ENCODE measurements around the gene ZNF628. TPM values are rescaled to one million over a fixed set of nuclear protein-coding genes. Genes with fewer than 3 reads are reported as not detected.

The ZNF628 gene
- total and polyA plus RNA-seq, 12 donors, result 2.5 to 7.8 (median 4.8) TPM

DNA sequence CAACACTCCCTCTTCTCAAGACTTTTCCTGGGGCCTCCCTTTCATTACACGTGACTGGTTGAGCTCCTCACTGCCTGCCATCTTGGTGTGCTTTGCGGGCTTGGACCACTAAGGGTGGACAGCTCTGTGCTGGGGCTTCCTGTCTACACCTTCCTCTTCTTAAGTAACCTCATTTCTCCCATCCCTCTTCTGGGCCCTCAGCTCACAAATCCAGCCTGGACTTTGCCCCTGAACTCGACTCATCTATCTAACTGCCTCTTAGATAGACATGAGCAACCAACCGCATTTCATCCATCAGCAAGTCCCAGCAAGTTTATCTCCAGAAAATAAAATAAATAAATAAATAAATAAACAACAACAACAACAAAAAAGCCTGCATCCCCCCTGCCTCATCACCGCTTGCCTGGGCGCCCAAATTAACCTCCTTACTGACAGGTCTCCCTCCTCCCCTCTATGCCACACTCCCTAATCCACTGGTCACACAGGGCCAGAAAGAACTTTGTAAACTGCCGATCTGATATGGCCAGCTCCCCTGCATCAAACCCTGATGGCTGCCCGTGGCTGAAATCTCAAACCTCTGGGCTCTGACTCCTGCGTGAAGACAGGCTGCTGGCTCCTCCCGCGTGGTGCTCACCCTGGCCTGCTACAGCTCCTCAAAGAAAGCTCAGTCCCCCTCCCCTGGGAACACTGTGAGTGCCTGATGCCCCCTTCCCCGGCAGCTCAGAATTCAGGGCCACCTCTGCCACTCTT, 22.7 kb upstream of the ZNF628 start:
- no peak for ATAC-seq
- TF ChIP-seq, protein P1, sequence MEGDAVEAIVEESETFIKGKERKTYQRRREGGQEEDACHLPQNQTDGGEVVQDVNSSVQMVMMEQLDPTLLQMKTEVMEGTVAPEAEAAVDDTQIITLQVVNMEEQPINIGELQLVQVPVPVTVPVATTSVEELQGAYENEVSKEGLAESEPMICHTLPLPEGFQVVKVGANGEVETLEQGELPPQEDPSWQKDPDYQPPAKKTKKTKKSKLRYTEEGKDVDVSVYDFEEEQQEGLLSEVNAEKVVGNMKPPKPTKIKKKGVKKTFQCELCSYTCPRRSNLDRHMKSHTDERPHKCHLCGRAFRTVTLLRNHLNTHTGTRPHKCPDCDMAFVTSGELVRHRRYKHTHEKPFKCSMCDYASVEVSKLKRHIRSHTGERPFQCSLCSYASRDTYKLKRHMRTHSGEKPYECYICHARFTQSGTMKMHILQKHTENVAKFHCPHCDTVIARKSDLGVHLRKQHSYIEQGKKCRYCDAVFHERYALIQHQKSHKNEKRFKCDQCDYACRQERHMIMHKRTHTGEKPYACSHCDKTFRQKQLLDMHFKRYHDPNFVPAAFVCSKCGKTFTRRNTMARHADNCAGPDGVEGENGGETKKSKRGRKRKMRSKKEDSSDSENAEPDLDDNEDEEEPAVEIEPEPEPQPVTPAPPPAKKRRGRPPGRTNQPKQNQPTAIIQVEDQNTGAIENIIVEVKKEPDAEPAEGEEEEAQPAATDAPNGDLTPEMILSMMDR (IDR thresholded peaks at IDR 0.05), result no peak
- intact Hi-C loops (cut with DNase I), result loop anchor here in 1 of 10 donors (10.0 kb wide), 1 partner anchor 319 kb away; no protein-coding TSS in a partner anchor
- Histone ChIP-seq H3K9me3 (no peaks in the 10 kb centered on the region), H3K4me1 (peaks cover 4 to 14% (median 11%) of the 10 kb centered on the region in 9 donors), H3K27ac (no peak overlapping the region), H3K27me3 (peaks cover 17 to 37% (median 30%) of the 10 kb centered on the region in 7 donors), H3K4me3 (no peak overlapping the region), H3K36me3 (peaks cover 0 to 19% (median 0%) of the 10 kb centered on the region in 9 donors)
- 92 to 93% methylated on average over 12 of the region's 12 CpGs for WGBS, 2 donors
- DNase-seq, result no peak

DNA sequence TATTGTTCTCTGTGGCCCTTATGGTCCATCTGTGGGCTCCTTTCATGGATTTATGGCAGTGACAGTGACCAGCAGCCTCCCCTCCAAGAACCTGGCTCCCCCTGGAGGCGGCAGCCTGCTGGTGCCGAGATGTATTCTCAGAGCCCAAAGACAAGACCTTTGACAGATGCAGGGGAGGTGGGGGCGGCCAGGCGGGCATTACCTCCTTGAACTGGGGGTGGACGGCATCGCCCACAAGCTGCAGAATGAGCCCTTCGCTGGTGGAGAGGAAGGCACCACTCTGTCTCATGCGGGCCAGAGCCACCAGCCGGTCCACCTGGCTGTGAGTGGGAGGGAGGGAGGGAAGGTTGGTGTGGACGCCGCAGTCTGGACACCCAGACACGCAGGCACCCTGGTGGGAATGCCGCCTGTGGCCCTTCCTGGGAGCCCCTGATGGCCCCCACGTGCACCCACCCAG, 21.6 kb upstream of the ZNF628 start:
- H3K27ac ChIP-seq, result no peak overlapping the region
- peaks cover 0 to 19% (median 0%) of the 10 kb centered on the region in 9 donors for H3K36me3 ChIP-seq
- TF ChIP-seq, protein P1 (IDR thresholded peaks at IDR 0.05), result peak in 8 of 9 donors; percentile 25 to 60 (median 52)
- H3K4me1 ChIP-seq, result peaks cover 7 to 19% (median 12%) of the 10 kb centered on the region in 9 donors
- peaks cover 13 to 29% (median 23%) of the 10 kb centered on the region in 7 donors for H3K27me3 ChIP-seq
- 77 to 78% methylated on average over 14 of the region's 14 CpGs for WGBS, 2 donors
- no peaks in the 10 kb centered on the region for H3K9me3 ChIP-seq
- intact Hi-C loops (cut with DNase I), result loop anchor here in 1 of 10 donors (10.0 kb wide), 1 partner anchor 320 kb away; no protein-coding TSS in a partner anchor
- H3K4me3 ChIP-seq, result no peak overlapping the region
- ATAC-seq, result peak in 1 of 8 donors; percentile 36
- DNase-seq, result peak in 1 of 2 donors; percentile 43

DNA sequence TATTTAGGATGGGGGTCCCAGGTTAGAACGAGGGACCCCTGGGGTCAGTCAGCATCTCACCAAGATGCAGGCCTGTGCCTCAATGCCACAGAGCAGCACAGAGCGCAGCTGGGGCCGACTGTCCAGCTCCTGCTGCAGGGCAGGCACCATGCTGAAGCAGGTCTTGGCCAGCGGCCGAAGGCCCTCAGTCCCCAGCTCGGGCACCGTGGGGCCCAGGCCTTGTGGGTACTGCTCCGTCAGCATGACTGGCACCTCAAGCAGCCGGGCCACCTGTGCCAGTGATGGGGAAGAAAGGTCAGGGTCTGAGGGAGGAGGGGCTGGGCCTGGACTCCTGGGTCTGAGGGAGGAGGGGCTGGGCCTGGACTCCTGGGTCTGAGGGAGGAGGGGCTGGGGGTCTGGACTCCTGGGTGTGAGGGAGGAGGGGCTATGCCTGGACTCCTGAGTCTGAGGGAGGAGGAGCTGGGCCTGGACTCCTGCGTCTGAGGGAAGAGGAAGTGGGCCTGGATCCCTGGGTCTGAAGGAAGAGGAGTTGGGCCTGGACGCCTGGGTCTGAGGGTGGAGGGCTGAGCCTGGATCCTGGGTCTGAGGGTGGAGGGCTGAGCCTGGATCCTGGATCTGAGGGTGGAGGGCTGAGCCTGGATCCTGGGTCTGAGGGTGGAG, 20.7 kb upstream of the ZNF628 start:
- TF ChIP-seq, protein P1 (IDR thresholded peaks at IDR 0.05), result no peak
- peaks cover 8 to 28% (median 21%) of the 10 kb centered on the region in 9 donors for H3K4me1 ChIP-seq
- peaks cover 0 to 19% (median 0%) of the 10 kb centered on the region in 9 donors for H3K36me3 ChIP-seq
- no peak for DNase-seq
- intact Hi-C loops (cut with DNase I), result loop anchor here in 1 of 10 donors (10.0 kb wide), 1 partner anchor 321 kb away; no protein-coding TSS in a partner anchor
- H3K27ac ChIP-seq, result no peak overlapping the region
- peaks cover 12 to 27% (median 23%) of the 10 kb centered on the region in 7 donors for H3K27me3 ChIP-seq
- WGBS, 2 donors, result 91 to 92% methylated on average over 11 of the region's 11 CpGs
- no peak for ATAC-seq
- H3K4me3 ChIP-seq, result no peak overlapping the region
- no peaks in the 10 kb centered on the region for H3K9me3 ChIP-seq

DNA sequence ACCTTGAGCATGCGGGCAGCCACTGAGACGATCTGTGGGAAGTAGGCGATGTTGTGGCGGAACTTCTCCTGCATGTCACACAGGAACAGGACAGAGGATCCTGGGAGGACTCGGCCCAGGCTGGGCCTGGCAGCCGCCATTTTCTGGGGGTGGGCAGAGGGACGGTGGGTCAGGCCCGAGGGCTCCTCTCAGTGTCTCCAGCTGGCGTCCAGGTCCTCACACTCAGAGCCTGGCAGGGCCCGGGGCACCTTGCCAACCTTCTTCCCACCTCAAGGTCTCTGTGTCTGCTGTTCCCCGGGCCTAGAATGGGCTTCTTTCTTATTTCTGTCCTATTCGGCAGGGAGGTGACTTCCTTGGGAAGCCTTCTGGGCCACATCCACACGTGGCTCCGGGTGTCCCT, 20.1 kb upstream of the ZNF628 start:
- Histone ChIP-seq H3K4me1 (peaks cover 7 to 32% (median 27%) of the 10 kb centered on the region in 9 donors), H3K9me3 (no peaks in the 10 kb centered on the region), H3K36me3 (peaks cover 0 to 19% (median 0%) of the 10 kb centered on the region in 9 donors), H3K4me3 (no peak overlapping the region), H3K27me3 (peaks cover 12 to 21% (median 17%) of the 10 kb centered on the region in 7 donors), H3K27ac (no peak overlapping the region)
- TF ChIP-seq, protein P1 (IDR thresholded peaks at IDR 0.05), result no peak
- 90 to 91% methylated on average over 11 to 14 of the region's 14 CpGs for WGBS, 2 donors
- ATAC-seq (no peak), DNase-seq (no peak)
- intact Hi-C loops (cut with DNase I), result loop anchor here in 1 of 10 donors (10.0 kb wide), 1 partner anchor 322 kb away; no protein-coding TSS in a partner anchor

All from heart right ventricle (tissue), 16 donors.